GM19438 (cell line): ENCODE measurements around the gene DHX16.
"Not testable (repeated sequence)": the region's sequence is repeated elsewhere in the genome, so short reads cannot be mapped to it uniquely, and the experiment has no call there.

Experiments used
- ATAC-seq: cut with Tn5 transposase; IDR thresholded peaks from one replicate; pipeline ENCODE4 v1.9.1; 2021; ENCODE audit warnings: low read depth; ENCODE audit not compliant: unreplicated experiment

The DHX16 gene

GRCh38 chr6:30672445-30673253, at the start of gene DHX16:
Gene DHX16 (minus strand): TSS chr6:30673006. CDS start chr6:30672841, 165 bp downstream.
- ATAC-seq, result peak; percentile 58

- not testable (repeated sequence) for ATAC-seq
These were observed 49.1 kb upstream of the DHX16 start for GRCh38 chr6:30722025-30722279.

GRCh38 chr6:30721198-30722024, 48.6 kb upstream of the DHX16 start:
- ATAC-seq, result no peak

- ATAC-seq, result no peak
These were observed 48.0 kb upstream of the DHX16 start for GRCh38 chr6:30720738-30721197.

- peak; percentile 31 for ATAC-seq
These were observed 47.3 kb upstream of the DHX16 start, which contains the start of gene TUBB for GRCh38 chr6:30719791-30720737. Gene TUBB (plus strand): TSS chr6:30720352. CDS start chr6:30720507, 155 bp downstream.

GRCh38 chr6:30719356-30719755, 46.5 kb upstream of the DHX16 start:
- no peak for ATAC-seq

- ATAC-seq, result not testable (repeated sequence)
These were observed 45.3 kb upstream of the DHX16 start for GRCh38 chr6:30717845-30718720.

- ATAC-seq, result peak; percentile 67
These were observed 44.5 kb upstream of the DHX16 start, which contains the start of gene MDC1 for GRCh38 chr6:30717129-30717844. Gene MDC1 (minus strand): TSS chr6:30717281. CDS start chr6:30715175, 2,106 bp downstream.

- ATAC-seq, result no peak
These were observed 44.0 kb upstream of the DHX16 start for GRCh38 chr6:30716879-30717128.

GRCh38 chr6:30714263-30714662, 41.5 kb upstream of the DHX16 start:
- no peak for ATAC-seq

GRCh38 chr6:30712441-30712945, 39.7 kb upstream of the DHX16 start:
- no peak for ATAC-seq

- no peak for ATAC-seq
These were observed 39.1 kb upstream of the DHX16 start for GRCh38 chr6:30711758-30712380.

- no peak for ATAC-seq
These were observed 36.5 kb upstream of the DHX16 start for GRCh38 chr6:30709101-30709868.

- no peak for ATAC-seq
These were observed 34.6 kb upstream of the DHX16 start for GRCh38 chr6:30707281-30707850.

GRCh38 chr6:30705620-30706019, 32.8 kb upstream of the DHX16 start:
- no peak for ATAC-seq

- no peak for ATAC-seq
These were observed 31.0 kb upstream of the DHX16 start for GRCh38 chr6:30703821-30704220.

- ATAC-seq, result no peak
These were observed 30.2 kb upstream of the DHX16 start for GRCh38 chr6:30703011-30703410.
